GM18519 (cell line): ENCODE data around the gene PKIB.
"Not testable (repeated sequence)": the region's sequence is repeated elsewhere in the genome, so short reads cannot be mapped to it uniquely, and the experiment has no call there.

Experiments
- ATAC-seq: cut with Tn5 transposase; IDR thresholded peaks from one replicate; pipeline ENCODE4 v1.9.1; 2021; ENCODE audit warnings: mild to moderate bottlenecking, moderate library complexity; ENCODE audit not compliant: unreplicated experiment, low FRiP score

The PKIB gene, protein sequence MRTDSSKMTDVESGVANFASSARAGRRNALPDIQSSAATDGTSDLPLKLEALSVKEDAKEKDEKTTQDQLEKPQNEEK

DNA sequence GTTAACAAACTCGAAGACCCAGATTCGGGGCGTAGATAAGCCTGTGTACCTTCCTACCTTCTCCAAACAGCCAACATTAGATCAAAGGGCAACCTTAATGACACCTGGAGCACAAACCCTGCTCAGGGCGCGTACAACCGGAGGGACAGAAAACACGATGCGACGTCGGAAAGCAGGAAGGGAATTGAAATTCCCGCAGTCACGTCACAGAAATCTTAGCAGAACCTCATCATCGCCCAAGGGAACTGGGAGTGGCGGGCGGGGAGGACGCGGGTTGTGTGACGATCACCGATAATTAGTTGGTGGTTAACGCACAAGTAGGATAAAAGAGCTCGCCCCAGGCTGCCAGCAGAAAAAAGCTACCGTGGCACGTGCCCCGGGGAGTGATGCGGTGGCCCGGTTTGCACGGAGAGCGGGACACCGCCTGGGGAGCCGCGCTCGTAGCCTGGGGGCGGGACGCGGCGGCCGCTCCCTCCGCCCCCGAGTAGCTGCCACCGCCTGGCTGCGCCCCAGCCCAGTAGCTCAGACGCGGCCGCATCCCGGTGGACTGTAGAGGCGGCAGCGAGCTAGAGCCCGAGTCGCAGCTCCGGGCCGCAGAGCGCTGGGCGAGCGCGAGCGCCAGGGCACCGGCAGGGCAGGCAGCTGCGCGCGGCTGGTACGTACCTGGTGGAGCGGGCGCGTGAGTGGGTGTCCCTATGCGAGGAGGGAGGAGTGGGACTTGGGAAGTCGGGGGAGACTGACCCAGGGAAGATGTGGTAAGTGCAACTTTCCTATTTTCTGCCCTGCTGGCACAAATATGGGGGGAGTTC, at the start of gene PKIB:
Gene PKIB, plus strand, starts transcription at position 525 of the 809 bp plus-strand sequence. CDS start 107,390 bp downstream, outside the sequence.
- ATAC-seq = peak; percentile 82

DNA sequence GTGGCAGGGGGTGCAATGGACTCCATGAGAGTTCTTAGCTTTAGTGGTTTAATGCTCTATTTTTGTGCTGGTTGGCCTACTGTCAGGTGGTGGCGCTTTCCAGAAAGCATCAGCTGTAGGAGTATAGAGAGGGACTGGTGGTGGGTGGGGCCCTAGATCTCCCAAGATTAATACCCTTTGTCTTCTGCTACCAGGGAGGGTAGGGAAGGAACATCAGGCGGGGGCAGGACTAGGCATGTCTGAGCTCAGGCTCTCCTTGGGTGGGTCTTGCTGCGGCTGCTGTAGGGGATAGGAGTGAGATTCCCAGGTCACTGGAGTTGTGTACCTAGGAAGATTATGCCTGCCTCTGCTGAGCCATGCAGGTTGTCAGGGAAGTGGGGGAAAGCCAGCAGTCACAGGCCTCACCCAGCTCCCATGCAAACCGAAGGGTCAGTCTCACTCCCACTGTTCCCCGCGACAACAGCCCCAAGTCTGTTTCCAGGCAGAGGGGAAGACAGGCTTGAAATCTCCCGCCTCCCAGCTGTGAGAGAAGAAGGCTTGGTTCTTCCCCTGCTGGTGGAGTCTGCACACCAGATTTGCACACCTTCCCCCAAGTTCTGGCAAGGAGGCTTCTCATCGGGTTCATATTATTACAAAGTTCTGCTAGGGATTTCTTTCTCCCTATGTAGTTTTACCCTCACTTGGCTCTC, 46.7 kb upstream of the PKIB start:
- no peak for ATAC-seq

DNA sequence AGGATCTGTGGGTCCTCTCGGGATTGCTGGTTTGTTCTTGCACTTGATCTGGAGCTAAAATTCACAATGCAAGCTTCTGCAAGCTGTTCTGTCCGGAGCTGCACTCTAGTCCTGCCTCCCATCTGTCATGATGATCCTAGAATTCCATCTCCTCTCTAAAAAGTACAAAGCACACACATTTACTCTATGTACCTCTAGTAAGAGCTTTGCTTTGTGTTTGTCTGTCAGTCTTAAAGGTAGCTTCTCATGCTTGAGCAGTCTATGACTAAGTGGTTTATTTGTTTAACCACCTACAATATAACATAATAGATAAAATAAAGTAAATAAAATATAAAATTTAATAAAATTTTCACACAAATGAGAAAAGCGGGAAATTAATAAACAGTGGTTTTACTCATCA, 46.0 kb upstream of the PKIB start:
- no peak for ATAC-seq

DNA sequence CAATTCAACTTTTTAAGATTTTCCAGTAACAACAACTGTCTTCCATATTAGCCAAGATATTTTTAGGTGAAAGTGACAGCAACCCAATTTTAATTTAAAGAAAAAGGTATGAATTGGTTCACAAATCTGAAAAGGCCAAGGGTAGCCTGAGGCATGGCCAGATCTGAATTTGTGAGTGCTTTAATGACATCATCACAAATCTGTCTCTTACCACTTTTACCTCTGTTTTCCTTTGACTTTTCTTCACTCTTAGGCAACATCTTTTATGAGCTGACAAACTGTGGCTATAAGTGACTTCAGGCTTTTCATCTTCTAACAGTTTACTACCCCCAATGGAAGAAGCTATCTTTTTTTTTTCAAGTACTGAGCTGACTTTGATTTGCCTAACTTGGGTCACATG, 44.5 kb upstream of the PKIB start:
- ATAC-seq = no peak

DNA sequence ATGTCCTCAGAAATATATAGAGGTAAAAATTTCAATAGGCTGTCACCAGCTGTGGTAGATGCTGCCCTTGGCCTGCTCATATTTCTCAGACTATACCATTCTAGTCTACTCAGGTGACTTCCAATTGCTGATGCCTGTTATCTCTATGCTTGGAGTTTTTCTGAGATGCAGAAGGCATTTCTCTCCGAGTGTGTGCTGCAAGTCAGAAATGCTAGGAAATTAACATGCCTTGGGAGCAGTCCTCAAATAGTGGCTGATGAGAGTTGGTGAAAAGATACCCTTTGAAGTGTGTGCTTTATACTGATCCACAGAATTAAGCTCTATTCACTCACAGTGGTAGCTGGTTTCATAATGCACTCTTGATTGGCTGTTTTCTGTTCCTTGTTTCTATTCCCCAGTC, 43.2 kb upstream of the PKIB start:
- ATAC-seq = no peak

DNA sequence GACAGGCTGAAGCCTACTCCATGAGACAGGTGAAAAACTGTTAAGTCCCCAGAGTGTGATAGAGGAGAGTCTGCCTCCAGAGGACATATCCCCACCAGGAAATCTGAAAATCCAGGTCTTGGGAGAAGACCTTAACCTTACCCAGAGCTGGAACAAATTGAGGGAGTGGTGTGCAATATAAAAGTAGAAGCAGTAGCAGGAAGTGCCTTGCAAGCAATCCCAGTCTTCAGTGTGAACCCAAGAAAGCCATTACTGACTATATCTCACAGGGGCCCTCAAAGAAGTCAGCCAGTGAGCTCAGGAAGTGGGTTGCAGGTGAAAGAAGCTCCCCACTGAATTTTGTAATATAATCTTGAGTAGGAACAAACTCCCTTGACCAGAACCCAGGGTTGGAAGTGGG, 41.9 kb upstream of the PKIB start:
- ATAC-seq = no peak

DNA sequence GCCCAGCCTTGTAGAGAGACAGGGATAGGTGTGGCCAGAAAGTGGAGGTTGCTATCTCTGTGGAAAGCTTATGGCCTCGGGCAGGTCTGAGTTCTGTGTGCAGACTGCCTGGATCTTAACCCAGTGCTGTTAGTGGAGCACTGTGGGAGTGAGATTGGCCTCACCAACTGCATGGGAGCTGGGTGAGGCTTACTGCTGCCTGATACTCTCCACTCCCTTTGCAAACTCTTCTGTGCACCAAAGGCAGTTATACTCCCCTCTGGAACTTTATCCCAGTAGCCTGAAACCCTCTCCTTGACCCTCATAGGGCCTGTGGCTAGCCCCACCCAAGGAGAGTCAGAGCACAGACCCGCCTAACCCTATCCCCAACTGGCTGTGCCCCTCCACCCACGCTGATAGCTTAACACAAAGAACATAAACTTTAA, 41.4 kb upstream of the PKIB start:
- ATAC-seq = no peak

DNA sequence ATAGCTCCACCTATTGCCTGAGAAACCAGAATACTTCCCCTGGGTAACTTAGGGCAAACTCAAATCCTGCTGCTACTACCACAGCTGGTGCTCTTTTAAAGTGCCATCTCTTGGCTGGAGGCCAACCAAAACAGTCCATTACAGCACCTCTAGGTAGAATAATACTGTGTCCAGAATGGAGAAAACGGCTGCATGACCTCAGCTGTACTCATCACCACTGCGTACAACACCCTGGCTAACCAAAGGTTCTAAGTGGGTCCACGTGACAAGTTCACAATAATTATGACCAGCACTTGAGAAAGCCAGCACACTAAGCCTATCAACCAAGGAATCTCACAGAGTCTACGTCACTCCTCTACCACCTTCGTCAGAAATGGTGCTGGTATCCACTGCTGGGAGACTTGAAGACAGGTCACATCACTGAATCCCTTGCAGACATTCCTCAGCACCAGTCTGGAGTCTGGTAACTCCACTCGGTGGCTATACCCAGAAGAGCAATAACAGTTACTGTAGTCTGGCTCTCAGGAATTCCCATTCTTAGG, 40.9 kb upstream of the PKIB start:
- no peak for ATAC-seq

DNA sequence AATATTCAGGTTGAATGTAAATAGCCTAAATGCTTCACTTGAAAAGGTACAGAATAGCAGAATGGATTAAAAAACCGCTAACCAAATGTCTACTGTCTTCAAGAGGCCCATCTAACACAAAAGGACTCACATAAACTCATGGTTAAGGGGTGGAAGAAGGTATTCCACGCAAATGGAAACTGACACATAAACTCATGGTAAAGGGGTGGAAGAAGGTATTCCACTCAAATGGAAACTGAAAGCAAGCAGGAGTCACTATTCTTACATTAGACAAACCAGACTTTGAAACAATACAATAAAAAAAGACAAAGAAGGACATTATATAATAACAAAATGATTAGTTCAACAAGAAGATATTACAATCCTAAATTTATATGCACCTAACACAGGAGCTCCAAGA, 38.3 kb upstream of the PKIB start:
- no peak for ATAC-seq

DNA sequence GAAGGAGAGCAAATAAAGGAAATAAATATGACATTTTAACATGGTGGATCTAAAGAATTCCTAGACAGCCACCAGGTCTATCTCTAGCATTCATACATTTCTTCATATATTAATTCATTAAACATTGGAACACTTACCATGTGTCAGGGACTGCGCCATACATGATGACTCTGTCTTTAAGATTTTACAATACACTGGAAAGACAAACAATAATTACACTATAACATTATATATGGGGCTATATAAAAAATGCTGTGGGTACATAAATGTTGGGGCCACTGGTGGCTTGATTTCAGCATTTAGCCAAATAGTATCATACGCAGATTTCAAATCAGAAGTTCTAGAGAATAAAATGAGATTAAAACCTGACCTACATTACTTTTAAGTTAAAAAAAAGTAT, 33.3 kb upstream of the PKIB start:
- ATAC-seq = no peak

DNA sequence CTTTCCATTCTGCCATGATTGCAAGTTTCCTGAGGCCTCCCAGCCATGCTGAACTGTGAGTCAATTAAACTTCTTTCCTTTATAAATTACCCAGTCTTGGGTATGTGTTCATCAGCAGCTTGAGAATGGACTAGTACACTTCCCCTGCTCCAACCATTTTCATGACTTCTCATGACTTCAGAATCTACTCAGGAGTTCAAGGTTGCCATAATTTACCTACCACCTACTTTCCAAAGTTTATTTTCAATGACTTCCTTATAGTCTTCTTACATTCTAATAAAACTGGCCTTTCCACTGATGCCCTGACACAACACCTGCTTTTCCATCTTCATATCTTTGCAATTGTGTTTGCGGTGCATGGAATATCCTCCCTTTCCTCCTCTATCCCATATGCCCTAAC, 31.2 kb upstream of the PKIB start:
- no peak for ATAC-seq

DNA sequence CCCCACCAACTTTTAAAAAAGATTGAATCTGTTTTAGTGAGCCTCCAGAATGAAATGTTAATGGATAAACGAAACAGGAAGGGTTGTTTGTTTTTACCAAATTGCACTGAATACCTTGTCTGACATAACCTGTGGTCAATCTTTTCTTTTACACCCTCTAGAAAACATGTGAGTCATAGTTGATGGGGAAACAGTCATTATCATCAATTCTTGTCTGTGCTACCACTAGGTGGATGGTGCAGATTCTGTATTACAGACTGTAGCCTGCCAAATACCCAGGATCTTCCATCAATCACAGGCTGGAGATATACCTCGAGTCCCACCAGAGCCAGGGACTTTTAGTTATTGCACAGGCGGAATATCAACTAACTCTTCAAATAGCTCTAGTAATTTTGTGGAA, 29.5 kb upstream of the PKIB start:
- ATAC-seq = no peak

DNA sequence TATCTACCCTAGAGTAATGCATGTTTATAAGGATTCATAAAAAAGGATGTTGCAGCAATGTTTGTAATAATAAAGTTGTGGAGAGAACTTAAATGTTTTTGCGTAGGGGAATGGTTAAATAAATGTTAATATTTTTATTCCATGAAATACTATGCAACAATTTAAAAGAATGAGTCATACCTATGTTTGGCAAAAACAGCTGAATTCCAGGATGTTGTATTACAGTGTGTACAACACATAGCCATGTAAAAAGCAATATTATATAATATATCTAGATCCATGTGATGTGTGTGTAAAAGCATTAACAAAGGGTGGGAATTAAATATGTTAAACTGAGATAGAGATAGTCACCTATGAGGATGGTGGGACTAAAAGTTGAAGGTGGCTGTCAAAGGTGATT, 21.1 kb upstream of the PKIB start:
- ATAC-seq = no peak

DNA sequence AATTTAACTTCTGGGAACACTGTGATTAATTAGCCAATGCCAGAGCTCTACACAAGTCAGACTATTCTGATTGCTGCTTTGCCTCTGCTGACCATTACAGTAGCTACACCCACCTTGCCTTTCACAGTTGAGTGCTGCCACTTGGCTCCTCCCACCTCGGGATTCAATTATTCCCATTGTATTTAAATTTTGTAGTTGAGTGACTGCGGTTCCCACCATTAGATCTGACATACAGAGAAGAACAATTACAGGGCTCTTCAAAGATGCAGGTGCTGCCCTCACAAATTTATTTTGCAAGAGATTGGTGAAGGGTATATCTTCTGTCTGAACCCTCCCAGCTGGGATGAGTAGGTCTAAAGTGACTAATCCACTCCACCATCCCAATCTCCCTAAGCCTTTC, 11.9 kb upstream of the PKIB start:
- not testable (repeated sequence) for ATAC-seq

DNA sequence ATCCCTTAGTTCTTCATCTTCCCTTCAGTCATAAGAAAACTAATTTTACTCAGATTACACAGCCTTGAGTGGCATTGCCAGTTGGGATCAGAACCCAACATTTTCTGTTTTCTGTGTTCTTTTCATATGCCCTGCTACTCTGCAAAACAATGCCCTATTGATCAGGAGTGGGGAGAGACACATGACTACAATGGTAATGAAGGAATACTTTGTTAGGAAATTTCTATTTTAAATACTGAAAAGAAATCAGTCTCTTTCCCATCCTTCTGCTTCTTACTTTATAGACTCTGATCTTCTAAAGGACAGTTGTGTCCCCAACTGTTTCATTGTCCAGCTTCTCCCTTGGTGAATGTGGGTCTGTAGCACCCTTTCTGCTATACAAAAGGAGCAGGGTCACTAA, 5.5 kb upstream of the PKIB start:
- no peak for ATAC-seq

DNA sequence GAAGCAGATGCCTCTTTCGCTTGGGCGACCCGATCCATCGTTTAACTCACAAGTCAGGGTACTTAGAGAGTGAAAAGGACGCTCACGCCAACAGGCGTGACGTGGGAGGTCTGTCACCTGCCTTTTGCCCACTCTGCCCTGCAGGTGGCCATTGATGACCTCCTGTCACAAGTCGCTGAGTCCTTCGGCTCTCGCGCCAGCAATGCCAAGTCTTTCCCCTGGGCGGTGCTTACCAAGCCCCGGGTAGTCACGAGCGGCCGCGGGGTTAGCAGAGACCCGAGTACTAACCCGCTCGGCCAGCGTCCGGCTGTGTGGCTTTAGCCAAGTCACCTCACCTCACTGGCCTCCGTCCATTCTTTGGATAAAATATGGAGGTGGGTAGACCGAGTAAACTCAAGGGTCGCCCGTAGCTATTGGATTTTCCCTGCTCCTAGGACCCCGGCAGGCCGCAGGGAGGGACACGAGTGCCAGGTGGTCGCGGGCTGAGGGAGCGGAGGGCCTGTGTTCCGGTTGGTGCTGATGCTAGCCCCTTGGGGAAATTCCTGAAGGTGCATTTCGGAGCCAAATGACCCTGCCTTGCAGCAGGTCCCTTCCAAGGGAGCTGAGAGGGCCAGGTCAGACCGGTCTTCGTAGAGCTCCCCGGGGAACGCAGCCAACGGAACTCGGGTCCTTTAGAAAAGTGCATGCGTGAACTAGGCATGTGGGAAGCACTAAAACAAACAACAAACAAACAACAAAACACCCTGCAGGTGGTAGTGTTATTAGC, 668 bp downstream of the PKIB start:
- peak; percentile 18 for ATAC-seq

DNA sequence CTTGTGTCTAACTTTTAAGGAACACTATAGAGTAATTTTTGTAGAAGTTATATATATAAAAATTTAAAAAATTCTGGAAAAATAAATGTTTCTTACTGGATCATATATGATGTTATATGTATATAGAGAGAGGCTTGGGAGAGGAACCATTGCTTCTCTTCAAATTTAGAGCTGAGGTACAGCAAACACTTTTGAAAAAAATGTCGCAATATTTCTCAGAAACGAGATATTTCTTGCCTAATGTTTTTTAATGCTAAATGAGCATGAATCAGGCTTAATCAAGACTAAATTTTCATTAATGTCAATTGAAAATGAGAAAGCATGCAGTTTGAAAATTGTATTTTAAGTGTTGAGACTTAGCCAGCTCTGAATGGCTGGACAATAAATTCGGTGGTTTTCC, 2.6 kb downstream of the PKIB start:
- no peak for ATAC-seq

DNA sequence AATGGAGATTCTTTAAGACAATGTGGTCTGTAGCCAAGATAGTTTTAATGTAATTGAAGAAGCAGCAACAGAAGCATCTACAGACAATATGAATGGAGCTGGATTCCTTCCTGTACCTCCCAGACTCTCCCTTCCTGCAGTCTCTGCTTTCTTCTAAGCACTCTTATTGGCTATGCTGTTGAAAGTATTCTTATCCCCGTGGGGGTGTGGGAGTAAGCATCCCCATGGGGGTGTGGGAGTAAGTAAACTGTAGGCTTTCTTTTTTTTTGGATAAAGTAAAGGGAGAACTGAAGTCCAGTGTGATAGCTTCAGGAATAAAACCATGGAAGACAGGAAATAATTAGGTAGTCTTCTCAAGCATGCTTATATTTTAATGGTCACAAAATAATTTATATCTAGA, 4.1 kb downstream of the PKIB start:
- ATAC-seq = no peak

DNA sequence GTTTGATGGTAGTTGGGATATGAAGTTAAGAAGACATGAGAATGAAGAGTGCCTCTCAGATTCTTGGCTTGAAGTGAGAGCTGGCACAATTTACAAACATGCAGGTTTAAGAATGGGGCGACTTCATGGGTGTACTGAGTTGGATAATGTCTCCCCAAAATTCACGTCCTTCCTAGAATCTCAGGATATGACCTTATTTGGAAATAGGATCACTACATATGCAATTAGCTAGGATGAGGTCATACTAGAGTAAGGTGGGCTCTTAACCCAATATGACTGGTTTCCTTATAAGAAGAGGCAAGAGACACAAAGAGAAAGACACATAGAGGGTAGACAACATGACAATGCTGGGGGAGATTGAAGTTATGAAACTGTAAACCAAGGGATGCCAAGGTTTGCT, 5.2 kb downstream of the PKIB start:
- ATAC-seq = no peak

DNA sequence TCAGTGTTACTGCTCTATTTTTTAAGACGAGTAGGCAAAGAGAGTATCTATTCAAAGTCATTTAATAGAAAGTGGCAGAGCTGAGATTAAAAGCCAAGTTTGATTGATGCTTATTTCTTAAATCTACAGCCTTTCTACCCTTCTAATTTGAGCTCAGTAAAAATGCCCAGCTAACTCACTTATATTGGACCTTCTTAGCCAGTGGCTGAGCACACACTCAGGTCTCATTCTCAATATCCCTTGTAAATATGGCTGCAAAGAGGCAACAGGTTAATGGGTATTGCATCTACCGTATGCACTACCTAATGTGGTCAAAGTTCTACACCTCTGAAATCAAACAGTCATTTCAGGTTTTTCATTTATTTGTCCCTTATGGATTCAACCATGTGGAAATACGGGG, 6.7 kb downstream of the PKIB start:
- ATAC-seq = no peak

DNA sequence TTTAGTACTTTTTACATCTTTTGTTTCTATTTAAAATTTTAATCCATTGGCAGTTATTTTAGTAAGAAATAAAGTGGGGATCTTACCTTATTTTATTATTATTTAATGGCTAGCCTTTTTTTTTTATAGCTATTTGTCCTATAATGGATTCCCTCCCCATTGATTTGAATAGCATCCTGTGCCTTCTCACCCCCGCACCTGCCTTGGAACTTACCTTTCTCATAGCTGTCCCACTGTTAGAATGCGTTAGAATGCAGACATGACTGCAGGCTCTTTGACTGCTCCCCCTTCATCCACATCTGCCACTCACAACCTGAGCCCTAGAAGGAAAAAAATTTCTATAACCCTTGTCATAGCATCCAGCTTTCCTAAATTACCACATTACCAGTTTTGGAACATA, 9.1 kb downstream of the PKIB start:
- no peak for ATAC-seq
